Sigmoid colon (tissue), 4 donors: ENCODE measurements around the gene CEP112.

Source experiments
- CTCF ChIP-seq, 4 experiments: fragments of 450-650 bp in 3 of 4; fragments of 200-600 bp in 1 of 4; IDR thresholded peaks; one replicate each; pipeline ENCODE4 v1.5.1; 2016 to 2019; ENCODE audit warnings: antibody characterized with exemption in 4 of 4, mild to moderate bottlenecking in 3 of 4, moderate library complexity in 2 of 4
- EP300 ChIP-seq, 4 donors: sonication (generic); formaldehyde crosslinking; IDR thresholded peaks; one replicate each; pipeline ENCODE4 v1.6.1; 2017; ENCODE audit warnings: antibody characterized with exemption in 4 of 4
- POLR2A ChIP-seq, 2 donors: fragments of 450-650 bp; IDR thresholded peaks; one replicate each; pipeline ENCODE4 v1.6.1; 2016; ENCODE audit warnings: antibody characterized with exemption in 2 of 2, mild to moderate bottlenecking in 2 of 2, moderate library complexity in 2 of 2

DNA sequence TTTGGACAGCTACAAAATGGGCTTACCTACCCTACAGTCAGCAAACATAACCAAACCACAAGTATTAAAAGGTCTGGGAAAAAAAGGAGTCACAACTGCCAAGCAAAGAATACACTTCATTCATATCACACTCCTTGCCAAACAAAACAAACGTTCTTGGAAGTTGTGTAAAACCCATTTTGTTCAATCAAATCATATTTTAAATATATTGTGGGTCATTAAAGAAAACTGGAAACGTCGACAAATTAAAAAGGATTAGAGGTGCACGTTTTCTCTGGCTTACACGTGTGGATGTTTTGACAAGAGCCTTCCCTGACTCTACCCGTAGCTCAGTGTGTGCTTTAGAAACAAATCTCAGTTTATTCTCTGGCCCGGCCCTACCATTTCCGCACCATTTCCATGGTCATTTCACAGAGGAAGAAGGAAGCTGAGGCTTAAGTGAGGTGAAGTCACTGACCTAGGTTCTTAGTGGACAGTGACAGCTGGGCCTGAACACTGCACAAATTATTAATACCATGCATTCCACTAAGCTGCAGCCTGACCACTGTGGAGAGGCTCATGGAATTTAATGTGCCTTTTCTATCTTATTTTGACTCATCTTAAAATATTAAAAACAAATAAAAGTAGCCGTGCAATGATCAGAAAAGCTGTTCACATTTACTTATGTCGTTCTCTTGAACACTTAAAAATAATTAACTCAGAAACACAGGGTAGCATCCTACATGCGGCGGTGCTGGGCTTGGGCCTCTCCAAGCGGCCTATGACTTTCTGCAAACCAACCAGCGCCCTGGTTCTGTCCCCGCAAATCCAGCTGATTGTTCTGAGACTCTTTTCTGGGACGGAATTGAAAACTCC lies 968 bp downstream of the CEP112 start:
- TF ChIP-seq POLR2A (IDR thresholded peaks at IDR 0.05): no peak
- no peak for TF ChIP-seq CTCF (IDR thresholded peaks at IDR 0.05)
- TF ChIP-seq EP300 (IDR thresholded peaks at IDR 0.05): no peak
